Gastroesophageal sphincter (tissue), 3 donors: ENCODE data around the gene TFB1M.

Experiments used
- POLR2A ChIP-seq, 2 donors: fragments of 450-650 bp; IDR thresholded peaks; one replicate each; pipeline ENCODE4 v1.6.1; 2017; ENCODE audit warnings: antibody characterized with exemption in 2 of 2, mild to moderate bottlenecking in 2 of 2, moderate library complexity in 1 of 2
- POLR2AphosphoS5 ChIP-seq: sonication (generic); formaldehyde crosslinking; IDR thresholded peaks from one replicate; pipeline ENCODE4 v1.6.1; 2017; ENCODE audit warnings: antibody characterized with exemption
- TF ChIP-seq, protein P1 (sequence below), 4 experiments: fragments of 200-600 bp in 2 of 4; fragments of 450-650 bp in 2 of 4; sonication (generic) in 1 of 4; IDR thresholded peaks; one replicate each; pipeline ENCODE4 v1.5.1; 2017 to 2019; ENCODE audit warnings: antibody characterized with exemption in 4 of 4, mild to moderate bottlenecking in 2 of 4, moderate library complexity in 2 of 4

DNA sequence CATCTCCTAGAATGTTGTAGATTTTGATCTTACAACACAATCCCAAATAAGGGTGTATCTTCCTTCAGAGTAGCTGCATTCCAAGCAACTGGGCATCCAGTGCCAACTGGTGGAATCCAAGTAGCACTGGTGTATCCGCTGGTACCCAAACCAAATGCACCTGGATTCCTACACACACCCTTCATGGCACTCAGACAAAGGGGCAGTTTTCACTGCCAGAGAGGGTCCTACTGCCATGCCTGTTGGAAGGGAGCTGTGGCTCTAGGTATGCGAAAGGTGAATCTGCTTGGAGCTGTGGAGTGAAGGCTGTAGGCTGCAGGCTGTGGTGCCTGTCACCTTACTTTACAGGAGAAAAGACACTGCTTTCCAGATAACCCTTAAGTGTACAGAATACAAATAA, 67.5 kb downstream of the TFB1M start:
- TF ChIP-seq POLR2A (IDR thresholded peaks at IDR 0.05) (no peak), POLR2AphosphoS5 (no peak)
- TF ChIP-seq, protein P1, sequence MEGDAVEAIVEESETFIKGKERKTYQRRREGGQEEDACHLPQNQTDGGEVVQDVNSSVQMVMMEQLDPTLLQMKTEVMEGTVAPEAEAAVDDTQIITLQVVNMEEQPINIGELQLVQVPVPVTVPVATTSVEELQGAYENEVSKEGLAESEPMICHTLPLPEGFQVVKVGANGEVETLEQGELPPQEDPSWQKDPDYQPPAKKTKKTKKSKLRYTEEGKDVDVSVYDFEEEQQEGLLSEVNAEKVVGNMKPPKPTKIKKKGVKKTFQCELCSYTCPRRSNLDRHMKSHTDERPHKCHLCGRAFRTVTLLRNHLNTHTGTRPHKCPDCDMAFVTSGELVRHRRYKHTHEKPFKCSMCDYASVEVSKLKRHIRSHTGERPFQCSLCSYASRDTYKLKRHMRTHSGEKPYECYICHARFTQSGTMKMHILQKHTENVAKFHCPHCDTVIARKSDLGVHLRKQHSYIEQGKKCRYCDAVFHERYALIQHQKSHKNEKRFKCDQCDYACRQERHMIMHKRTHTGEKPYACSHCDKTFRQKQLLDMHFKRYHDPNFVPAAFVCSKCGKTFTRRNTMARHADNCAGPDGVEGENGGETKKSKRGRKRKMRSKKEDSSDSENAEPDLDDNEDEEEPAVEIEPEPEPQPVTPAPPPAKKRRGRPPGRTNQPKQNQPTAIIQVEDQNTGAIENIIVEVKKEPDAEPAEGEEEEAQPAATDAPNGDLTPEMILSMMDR (IDR thresholded peaks at IDR 0.05) = no peak
